ENCODE results near the gene C4B.
"Not testable (repeated sequence)": the region's sequence is repeated elsewhere in the genome, so short reads cannot be mapped to it uniquely, and the experiment has no call there.

Gene C4B

DNA sequence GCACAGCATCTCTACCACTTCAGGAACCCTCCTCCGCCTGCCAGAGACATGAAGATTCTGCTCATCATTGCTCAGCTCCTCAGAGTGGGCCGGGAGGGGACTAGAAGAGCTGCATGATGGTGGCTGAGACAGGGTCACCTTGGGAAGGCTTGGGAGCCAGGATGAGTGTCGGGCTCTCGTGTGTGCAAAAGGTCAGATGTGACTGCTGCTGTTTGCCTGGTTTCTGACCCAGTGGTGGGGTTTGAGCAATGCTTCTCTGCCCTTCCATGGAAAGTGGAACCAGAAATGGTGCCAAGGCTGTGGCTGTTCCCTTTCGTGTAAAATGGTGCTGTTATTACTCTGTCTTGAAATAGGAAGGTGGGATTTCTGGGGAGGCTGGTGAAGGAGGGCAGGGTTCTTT is 33.6 kb upstream of the C4B start:
- H3K4me3 ChIP-seq (ENCODE audit: control insufficient read depth in 1 of 7, extremely low read depth in 1 of 7, insufficient read depth in 4 of 7, low read depth in 2 of 7, low read length in 6 of 7); DNase-seq; H3K27me3 ChIP-seq (replicated peaks in 2 of 5; ENCODE audit: control insufficient read depth in 4 of 5, insufficient read depth in 5 of 5, low read length in 4 of 5); H3K27ac ChIP-seq (ENCODE audit: insufficient read depth in 1 of 2, low read depth in 1 of 2, low read length in 2 of 2, poor library complexity in 1 of 2, severe bottlenecking in 2 of 2); H3K9me3 ChIP-seq (ENCODE audit: control extremely low read depth in 1 of 5, control insufficient read depth in 4 of 5, insufficient read depth in 2 of 5, low read depth in 1 of 5, low read length in 4 of 5); H3K4me1 ChIP-seq (ENCODE audit: control extremely low read depth in 1 of 4, control insufficient read depth in 4 of 4, insufficient read depth in 4 of 4, low read length in 3 of 4); POLR2A ChIA-PET; CTCF ChIA-PET: not testable (repeated sequence)
- peaks cover 0 to 11% (median 6%) of the 10 kb centered on the region in 4 experiments for H3K36me3 ChIP-seq (ENCODE audit: control insufficient read depth in 4 of 4, insufficient read depth in 4 of 4, low read length in 3 of 4)
- WGBS (ENCODE audit: insufficient coverage): no CpG with 5 or more reads among the region's 5 CpGs

DNA sequence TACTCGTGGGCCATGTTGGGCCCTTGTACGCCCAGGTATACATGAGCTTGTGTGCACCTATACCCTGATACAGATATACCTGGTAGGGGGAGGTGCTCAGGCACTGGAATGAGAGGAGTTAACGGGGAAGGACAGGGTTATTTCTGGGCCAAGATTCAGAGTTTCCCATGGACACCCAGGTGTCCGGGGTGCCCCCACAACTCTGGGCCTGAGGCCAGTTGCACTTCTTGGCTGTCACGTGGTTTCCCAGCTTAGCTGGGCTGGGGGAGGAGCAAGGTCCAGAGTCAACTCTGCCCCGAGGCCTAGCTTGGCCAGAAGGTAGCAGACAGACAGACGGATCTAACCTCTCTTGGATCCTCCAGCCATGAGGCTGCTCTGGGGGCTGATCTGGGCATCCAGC is 32.9 kb upstream of the C4B start, which contains the start of gene C4A:
Gene C4A (plus strand): TSS at position 314 of the 400 bp plus-strand sequence. CDS start 51 bp downstream, at position 365.
- peaks cover 0 to 11% (median 6%) of the 10 kb centered on the region in 4 experiments for H3K36me3 ChIP-seq (ENCODE audit: control insufficient read depth in 4 of 4, insufficient read depth in 4 of 4, low read length in 3 of 4)
- H3K9me3 ChIP-seq (ENCODE audit: control extremely low read depth in 1 of 5, control insufficient read depth in 4 of 5, insufficient read depth in 2 of 5, low read depth in 1 of 5, low read length in 4 of 5); H3K27ac ChIP-seq (ENCODE audit: insufficient read depth in 1 of 2, low read depth in 1 of 2, low read length in 2 of 2, poor library complexity in 1 of 2, severe bottlenecking in 2 of 2); POLR2A ChIA-PET; DNase-seq; H3K4me1 ChIP-seq (ENCODE audit: control extremely low read depth in 1 of 4, control insufficient read depth in 4 of 4, insufficient read depth in 4 of 4, low read length in 3 of 4); H3K4me3 ChIP-seq (ENCODE audit: control insufficient read depth in 1 of 7, extremely low read depth in 1 of 7, insufficient read depth in 4 of 7, low read depth in 2 of 7, low read length in 6 of 7); H3K27me3 ChIP-seq (replicated peaks in 2 of 5; ENCODE audit: control insufficient read depth in 4 of 5, insufficient read depth in 5 of 5, low read length in 4 of 5); CTCF ChIA-PET: not testable (repeated sequence)
- WGBS (ENCODE audit: insufficient coverage): no CpG with 5 or more reads among the region's 7 CpGs

DNA sequence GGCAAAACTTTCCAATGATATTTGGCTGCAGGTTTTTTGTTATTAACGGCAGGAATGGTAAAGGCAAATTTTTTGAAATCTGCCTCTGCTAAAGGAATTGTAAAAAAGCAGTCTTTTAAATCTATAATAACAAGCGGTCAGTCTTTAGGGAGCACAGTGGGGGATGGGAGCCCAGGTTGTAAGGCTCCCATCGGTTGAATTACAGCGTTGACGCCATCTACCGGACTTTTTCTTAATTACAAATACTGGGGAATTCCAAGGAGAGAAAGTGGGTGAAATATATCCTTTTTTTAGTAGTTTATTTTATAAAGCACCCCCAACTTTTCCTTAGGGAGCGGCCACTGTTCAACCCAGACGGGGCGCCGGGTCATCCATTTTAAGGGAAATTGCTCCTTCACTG is 25.2 kb upstream of the C4B start:
- POLR2A ChIA-PET: not testable (repeated sequence)

DNA sequence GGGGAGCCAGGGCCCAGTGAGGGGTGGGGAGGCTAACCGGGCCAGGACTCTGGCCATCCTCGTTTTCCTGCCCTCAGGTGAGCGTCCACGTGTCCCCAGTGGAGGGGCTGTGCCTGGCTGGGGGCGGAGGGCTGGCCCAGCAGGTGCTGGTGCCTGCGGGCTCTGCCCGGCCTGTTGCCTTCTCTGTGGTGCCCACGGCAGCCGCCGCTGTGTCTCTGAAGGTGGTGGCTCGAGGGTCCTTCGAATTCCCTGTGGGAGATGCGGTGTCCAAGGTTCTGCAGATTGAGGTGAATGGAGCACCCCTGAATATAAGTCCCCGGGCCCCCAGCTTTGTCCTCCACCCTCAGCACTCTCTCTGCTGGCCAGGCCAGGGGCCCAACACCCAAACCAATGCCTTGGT is 20.2 kb upstream of the C4B start:
- H3K4me1 ChIP-seq (ENCODE audit: control extremely low read depth in 1 of 4, control insufficient read depth in 4 of 4, insufficient read depth in 4 of 4, low read length in 3 of 4); POLR2A ChIA-PET; H3K36me3 ChIP-seq (ENCODE audit: control insufficient read depth in 4 of 4, insufficient read depth in 4 of 4, low read length in 3 of 4); DNase-seq; H3K27me3 ChIP-seq (replicated peaks in 2 of 5; ENCODE audit: control insufficient read depth in 4 of 5, insufficient read depth in 5 of 5, low read length in 4 of 5); H3K9me3 ChIP-seq (ENCODE audit: control extremely low read depth in 1 of 5, control insufficient read depth in 4 of 5, insufficient read depth in 2 of 5, low read depth in 1 of 5, low read length in 4 of 5); CTCF ChIA-PET; H3K4me3 ChIP-seq (ENCODE audit: control insufficient read depth in 1 of 7, extremely low read depth in 1 of 7, insufficient read depth in 4 of 7, low read depth in 2 of 7, low read length in 6 of 7); H3K27ac ChIP-seq (ENCODE audit: insufficient read depth in 1 of 2, low read depth in 1 of 2, low read length in 2 of 2, poor library complexity in 1 of 2, severe bottlenecking in 2 of 2): not testable (repeated sequence)
- no CpG with 5 or more reads among the region's 14 CpGs for WGBS (ENCODE audit: insufficient coverage)

More for the DNA sequence above, 25.2 kb upstream of the C4B start:
- H3K27me3 ChIP-seq (replicated peaks in 2 of 5; ENCODE audit: control insufficient read depth in 4 of 5, insufficient read depth in 5 of 5, low read length in 4 of 5); H3K4me1 ChIP-seq (ENCODE audit: control extremely low read depth in 1 of 4, control insufficient read depth in 4 of 4, insufficient read depth in 4 of 4, low read length in 3 of 4); H3K4me3 ChIP-seq (ENCODE audit: control insufficient read depth in 1 of 7, extremely low read depth in 1 of 7, insufficient read depth in 4 of 7, low read depth in 2 of 7, low read length in 6 of 7); H3K9me3 ChIP-seq (ENCODE audit: control extremely low read depth in 1 of 5, control insufficient read depth in 4 of 5, insufficient read depth in 2 of 5, low read depth in 1 of 5, low read length in 4 of 5); H3K27ac ChIP-seq (ENCODE audit: insufficient read depth in 1 of 2, low read depth in 1 of 2, low read length in 2 of 2, poor library complexity in 1 of 2, severe bottlenecking in 2 of 2); CTCF ChIA-PET; H3K36me3 ChIP-seq (ENCODE audit: control insufficient read depth in 4 of 4, insufficient read depth in 4 of 4, low read length in 3 of 4); DNase-seq: not testable (repeated sequence)
- no CpG with 5 or more reads among the region's 10 CpGs for WGBS (ENCODE audit: insufficient coverage)

DNA sequence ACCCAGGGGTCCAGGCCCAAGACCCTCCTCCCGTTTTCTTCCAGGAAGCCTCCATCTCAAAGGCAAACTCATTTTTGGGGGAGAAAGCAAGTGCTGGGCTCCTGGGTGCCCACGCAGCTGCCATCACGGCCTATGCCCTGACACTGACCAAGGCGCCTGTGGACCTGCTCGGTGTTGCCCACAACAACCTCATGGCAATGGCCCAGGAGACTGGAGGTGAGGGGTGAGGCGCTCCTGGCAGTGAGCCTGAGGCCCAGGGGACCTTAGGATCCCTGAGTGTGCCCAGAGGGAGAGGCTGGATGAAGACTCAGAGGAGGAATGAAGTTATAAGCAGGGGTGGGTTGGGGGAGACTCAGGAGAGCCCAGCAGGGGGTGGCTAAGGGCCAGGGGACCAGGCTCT is 18.2 kb upstream of the C4B start:
- H3K4me3 ChIP-seq (ENCODE audit: control insufficient read depth in 1 of 7, extremely low read depth in 1 of 7, insufficient read depth in 4 of 7, low read depth in 2 of 7, low read length in 6 of 7); H3K4me1 ChIP-seq (ENCODE audit: control extremely low read depth in 1 of 4, control insufficient read depth in 4 of 4, insufficient read depth in 4 of 4, low read length in 3 of 4); H3K36me3 ChIP-seq (ENCODE audit: control insufficient read depth in 4 of 4, insufficient read depth in 4 of 4, low read length in 3 of 4); H3K9me3 ChIP-seq (ENCODE audit: control extremely low read depth in 1 of 5, control insufficient read depth in 4 of 5, insufficient read depth in 2 of 5, low read depth in 1 of 5, low read length in 4 of 5); H3K27ac ChIP-seq (ENCODE audit: insufficient read depth in 1 of 2, low read depth in 1 of 2, low read length in 2 of 2, poor library complexity in 1 of 2, severe bottlenecking in 2 of 2); POLR2A ChIA-PET; CTCF ChIA-PET; H3K27me3 ChIP-seq (replicated peaks in 2 of 5; ENCODE audit: control insufficient read depth in 4 of 5, insufficient read depth in 5 of 5, low read length in 4 of 5); DNase-seq: not testable (repeated sequence)
- 97% methylated on average over 4 of the region's 6 CpGs for WGBS (ENCODE audit: insufficient coverage)

DNA sequence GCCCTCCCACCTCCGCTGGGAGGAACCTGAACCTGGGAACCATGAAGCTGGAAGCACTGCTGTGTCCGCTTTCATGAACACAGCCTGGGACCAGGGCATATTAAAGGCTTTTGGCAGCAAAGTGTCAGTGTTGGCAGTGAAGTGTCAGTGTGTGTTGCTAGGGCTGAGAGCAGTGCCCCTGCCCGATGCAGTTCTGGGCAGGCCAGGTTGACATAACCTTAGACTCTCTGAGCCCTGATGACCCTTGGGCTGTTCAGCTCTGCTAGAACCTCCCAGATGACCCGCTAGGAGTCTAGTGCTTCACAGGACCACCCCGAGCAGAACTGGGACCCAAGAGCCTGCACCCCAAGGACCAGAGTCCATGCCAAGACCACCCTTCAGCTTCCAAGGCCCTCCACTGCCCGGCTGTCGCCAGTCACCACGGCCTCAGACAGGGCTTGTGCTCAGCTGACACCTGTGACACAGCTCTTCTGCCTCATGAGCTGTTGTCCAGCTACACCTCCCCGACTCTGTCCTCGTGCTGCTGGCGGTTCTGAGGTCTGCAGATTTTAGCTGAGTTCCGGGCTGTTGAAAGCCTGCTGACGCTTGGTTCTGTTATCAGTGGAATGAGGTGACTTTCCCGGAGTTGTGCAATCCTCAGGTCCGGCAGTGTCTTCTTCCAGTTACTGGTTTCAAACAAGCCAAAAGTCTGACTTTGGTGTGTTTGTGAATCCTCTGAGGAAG is 11.9 kb upstream of the C4B start:
- H3K27me3 ChIP-seq (replicated peaks in 2 of 5; ENCODE audit: control insufficient read depth in 4 of 5, insufficient read depth in 5 of 5, low read length in 4 of 5); H3K9me3 ChIP-seq (ENCODE audit: control extremely low read depth in 1 of 5, control insufficient read depth in 4 of 5, insufficient read depth in 2 of 5, low read depth in 1 of 5, low read length in 4 of 5); H3K4me3 ChIP-seq (ENCODE audit: control insufficient read depth in 1 of 7, extremely low read depth in 1 of 7, insufficient read depth in 4 of 7, low read depth in 2 of 7, low read length in 6 of 7); POLR2A ChIA-PET; CTCF ChIA-PET; H3K36me3 ChIP-seq (ENCODE audit: control insufficient read depth in 4 of 4, insufficient read depth in 4 of 4, low read length in 3 of 4); H3K4me1 ChIP-seq (ENCODE audit: control extremely low read depth in 1 of 4, control insufficient read depth in 4 of 4, insufficient read depth in 4 of 4, low read length in 3 of 4); H3K27ac ChIP-seq (ENCODE audit: insufficient read depth in 1 of 2, low read depth in 1 of 2, low read length in 2 of 2, poor library complexity in 1 of 2, severe bottlenecking in 2 of 2); DNase-seq: not testable (repeated sequence)
- WGBS (ENCODE audit: insufficient coverage): no CpG with 5 or more reads among the region's 15 CpGs

DNA sequence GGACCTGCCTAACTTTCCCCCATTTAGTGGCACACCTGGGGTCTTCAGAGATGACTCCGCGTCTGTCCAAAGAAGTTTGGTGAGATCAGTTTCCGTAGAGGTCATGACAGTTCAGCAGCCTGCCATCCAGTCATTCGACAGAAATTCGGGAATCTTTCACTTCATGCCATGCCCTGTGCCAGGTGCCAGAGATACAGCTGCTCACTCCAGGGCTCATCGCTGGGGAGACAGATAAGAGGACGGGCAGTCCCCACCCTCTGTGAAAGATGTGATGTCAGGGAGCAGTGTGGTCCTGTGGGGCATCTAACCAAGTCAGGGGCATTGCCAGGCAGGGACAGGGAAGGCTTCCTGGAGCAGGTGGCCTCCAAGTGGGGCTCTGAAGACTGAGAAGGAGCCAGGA is 11.3 kb upstream of the C4B start:
- DNase-seq; H3K27me3 ChIP-seq (replicated peaks in 2 of 5; ENCODE audit: control insufficient read depth in 4 of 5, insufficient read depth in 5 of 5, low read length in 4 of 5); H3K36me3 ChIP-seq (ENCODE audit: control insufficient read depth in 4 of 4, insufficient read depth in 4 of 4, low read length in 3 of 4); H3K9me3 ChIP-seq (ENCODE audit: control extremely low read depth in 1 of 5, control insufficient read depth in 4 of 5, insufficient read depth in 2 of 5, low read depth in 1 of 5, low read length in 4 of 5); POLR2A ChIA-PET; H3K4me1 ChIP-seq (ENCODE audit: control extremely low read depth in 1 of 4, control insufficient read depth in 4 of 4, insufficient read depth in 4 of 4, low read length in 3 of 4); H3K27ac ChIP-seq (ENCODE audit: insufficient read depth in 1 of 2, low read depth in 1 of 2, low read length in 2 of 2, poor library complexity in 1 of 2, severe bottlenecking in 2 of 2); H3K4me3 ChIP-seq (ENCODE audit: control insufficient read depth in 1 of 7, extremely low read depth in 1 of 7, insufficient read depth in 4 of 7, low read depth in 2 of 7, low read length in 6 of 7); CTCF ChIA-PET: not testable (repeated sequence)
- no CpG with 5 or more reads among the region's 7 CpGs for WGBS (ENCODE audit: insufficient coverage)

Measured in common myeloid progenitor, CD34-positive (primary cell).